GM23338 (cell line): ENCODE measurements around the gene SPTBN2. TPM values are rescaled to one million over a fixed set of nuclear protein-coding genes. Genes with fewer than 3 reads are reported as not detected.

ENCODE experiments used
- ATAC-seq: fragments of 200-7000 bp; cut with Tn5 transposase; 3 replicates; pipeline ENCODE4 v1.9.1; 2020
- DNase-seq: peaks from one replicate; pipeline ENCODE4 v3.0.0-alpha.2; 2015; ENCODE audit warnings: low spot score
- H2AFZ ChIP-seq: fragments of 200-600 bp; sonication (generic); 2 replicates; pipeline ENCODE4 v1.8.0; 2016; ENCODE audit warnings: antibody characterized with exemption, mild to moderate bottlenecking, moderate library complexity
- H3F3A ChIP-seq: fragments of 200-600 bp; sonication (generic); replicated peaks from 2 replicates; pipeline ENCODE4 v1.8.0; 2017; ENCODE audit warnings: antibody characterized with exemption, mixed run types, low read depth
- H3K27ac ChIP-seq: fragments of 200-600 bp; sonication (generic); 2 replicates; pipeline ENCODE4 v1.6.1; 2016; ENCODE audit warnings: low read depth
- H3K27me3 ChIP-seq: fragments of 200-600 bp; sonication (generic); 2 replicates; pipeline ENCODE4 v1.8.0; 2016; ENCODE audit warnings: mild to moderate bottlenecking, mixed run types, moderate library complexity; ENCODE audit not compliant: insufficient read depth
- H3K36me3 ChIP-seq: fragments of 200-600 bp; sonication (generic); 2 replicates; pipeline ENCODE4 v1.8.0; 2016; ENCODE audit warnings: mild to moderate bottlenecking; ENCODE audit not compliant: insufficient read depth
- H3K4me1 ChIP-seq: fragments of 200-600 bp; sonication (generic); 2 replicates; pipeline ENCODE4 v1.8.0; 2016; ENCODE audit warnings: mild to moderate bottlenecking, moderate library complexity; ENCODE audit not compliant: insufficient read depth
- H3K4me2 ChIP-seq: fragments of 200-600 bp; sonication (generic); 2 replicates; pipeline ENCODE4 v1.7.1; 2017; ENCODE audit warnings: mixed run types
- H3K4me3 ChIP-seq: fragments of 200-600 bp; sonication (generic); 2 replicates; pipeline ENCODE4 v1.6.1; 2016; ENCODE audit warnings: mixed run types
- H3K79me2 ChIP-seq: fragments of 200-600 bp; sonication (generic); replicated peaks from 2 replicates; pipeline ENCODE4 v1.8.0; 2017; ENCODE audit warnings: mild to moderate bottlenecking; ENCODE audit not compliant: insufficient read depth
- H3K9me2 ChIP-seq: fragments of 200-600 bp; sonication (generic); 2 replicates; pipeline ENCODE4 v1.8.0; 2017; ENCODE audit not compliant: insufficient read depth
- H4K20me1 ChIP-seq: fragments of 200-600 bp; sonication (generic); replicated peaks from 2 replicates; pipeline ENCODE4 v1.8.0; 2017; ENCODE audit warnings: mild to moderate bottlenecking; ENCODE audit not compliant: insufficient read depth
- H3K27ac Mint-ChIP-seq: 2 replicates; pipeline ENCODE4 v1.8.0; 2020; ENCODE audit warnings: inconsistent platforms, mild to moderate bottlenecking, moderate library complexity, mixed read lengths
- H3K27me3 Mint-ChIP-seq: 3 replicates; pipeline ENCODE4 v1.8.0; 2022; ENCODE audit warnings: low read depth, mild to moderate bottlenecking, moderate library complexity, mixed read lengths, inconsistent platforms; ENCODE audit not compliant: insufficient read depth, poor library complexity
- H3K36me3 Mint-ChIP-seq: 3 replicates; pipeline ENCODE4 v1.8.0; 2021; ENCODE audit warnings: low read depth, mild to moderate bottlenecking, inconsistent platforms, moderate library complexity, mixed read lengths
- H3K4me1 Mint-ChIP-seq: 3 replicates; pipeline ENCODE4 v1.8.0; 2020; ENCODE audit warnings: mild to moderate bottlenecking, inconsistent platforms, mixed read lengths
- H3K4me3 Mint-ChIP-seq: 3 replicates; pipeline ENCODE4 v1.8.0; 2021; ENCODE audit warnings: moderate library complexity, mild to moderate bottlenecking, inconsistent platforms, mixed read lengths
- H3K9me3 Mint-ChIP-seq: 3 replicates; pipeline ENCODE4 v1.8.0; 2020; ENCODE audit warnings: moderate library complexity, mild to moderate bottlenecking, inconsistent platforms, mixed read lengths
- CREB1 ChIP-seq: fragments of 250-450 bp; sonication (Bioruptor Pico); IDR thresholded peaks from 2 replicates; pipeline ENCODE4 v1.5.0; 2020; ENCODE audit warnings: low read depth, mild to moderate bottlenecking, moderate library complexity
- CTCF ChIP-seq, 2 experiments: fragments of 200-600 bp in 1 of 2; sonication (generic) in 1 of 2; conservative IDR thresholded peaks; 2 replicates each; pipeline versions ENCODE4 v1.5.1 to v1.6.1; 2016 to 2017; ENCODE audit warnings: antibody characterized with exemption in 2 of 2, low read depth in 2 of 2, mild to moderate bottlenecking in 2 of 2, moderate library complexity in 1 of 2
- POLR2AphosphoS5 ChIP-seq: IDR thresholded peaks from 2 replicates; pipeline ENCODE4 v1.6.1; 2016; ENCODE audit warnings: antibody characterized with exemption, low read depth
- REST ChIP-seq: IDR thresholded peaks from one replicate; pipeline ENCODE4 v1.6.1; 2018; ENCODE audit warnings: antibody characterized with exemption; ENCODE audit not compliant: unreplicated experiment
- polyA plus RNA-seq: library from polyadenylated mRNA; unstranded; fragments of >200 nt; fragmentation: Nextera tagmentation; extraction: Ambion mirVana; gene quantifications from 2 replicates; pipeline ENCODE4 v1.2.1, GENCODE V29; 2016
- total RNA-seq: library from RNA; depleted of rRNA; stranded (reverse); fragments of >200 nt; shearing (Covaris generic); gene quantifications from 2 replicates; pipeline ENCODE4 v1.2.3, GENCODE V29; 2014

Gene SPTBN2
- total and polyA plus RNA-seq, 2 experiments from 2014 or later, result 7.7 to 49.1 TPM

DNA sequence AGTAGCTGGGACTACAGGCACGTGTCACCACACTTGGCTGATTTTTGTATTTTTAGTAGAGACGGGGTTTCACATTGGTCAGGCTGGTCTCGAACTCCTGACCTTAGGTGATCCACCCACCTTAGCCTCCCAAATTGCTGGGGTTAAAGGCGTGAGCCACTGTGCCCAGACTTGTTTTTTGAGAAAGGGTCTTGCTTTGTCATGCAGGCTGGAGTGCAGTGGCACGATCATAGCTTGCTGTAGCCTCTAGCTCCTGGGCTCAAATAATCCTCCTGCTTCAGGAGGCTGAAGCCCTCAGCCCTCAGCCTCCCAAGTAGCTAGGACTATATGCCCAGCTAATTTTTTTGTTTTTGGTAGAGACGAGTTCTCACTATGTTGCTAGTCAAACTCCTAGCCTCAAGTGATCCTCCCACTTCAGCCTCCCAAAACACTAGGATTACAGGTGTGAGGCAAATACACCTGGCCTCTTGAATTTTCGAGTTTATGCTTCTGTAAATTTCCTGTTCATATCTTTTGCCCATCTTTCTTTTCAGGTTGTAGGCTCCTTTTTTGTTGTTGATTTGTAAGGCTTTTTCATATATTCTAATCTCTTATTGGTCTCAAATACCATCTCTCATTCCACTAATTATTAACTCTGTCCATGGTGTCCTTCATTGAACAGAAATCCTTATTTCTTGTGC, 47.9 kb downstream of the SPTBN2 start (continued):
- no peak for TF ChIP-seq REST

- Histone ChIP-seq H3K27ac (peak within 1 kb of the TSS; percentile 98), H3K4me1 (peaks cover 24% of the 10 kb centered on the region), H3K27me3 (no peaks in the 10 kb centered on the region), H3K4me3 (peak within 1 kb of the TSS; percentile 65), H3K79me2 (peaks cover 44% of the 10 kb centered on the region), H3K4me2 (peak within 1 kb of the TSS; percentile 81), H3F3A (peaks cover 8% of the 10 kb centered on the region; the same call in 1 of the 2 replicates), H2AFZ (peak within 1 kb of the TSS; percentile 78), H3K9me2 (no peaks in the 10 kb centered on the region), H4K20me1 (peaks cover 15% of the 10 kb centered on the region), H3K36me3 (no peaks in the 10 kb centered on the region)
- no peaks in the 10 kb centered on the region; the same call in 2 of the 3 replicates for H3K9me3 Mint-ChIP-seq
- H3K27ac Mint-ChIP-seq, result peak within 1 kb of the TSS; percentile 99
- ATAC-seq (peak; percentile 92), DNase-seq (peak; percentile 98)
- H3K4me1 Mint-ChIP-seq, result peaks cover 24% of the 10 kb centered on the region
- peak within 1 kb of the TSS; percentile 95 for H3K4me3 Mint-ChIP-seq
- peaks cover 13% of the 10 kb centered on the region for H3K27me3 Mint-ChIP-seq
- TF ChIP-seq POLR2AphosphoS5 (peak; percentile 81), CTCF (conservative IDR thresholded peaks at IDR 0.05; ENCODE audit: low read depth in 2 of 2) (no peak), CREB1 (CRISPR knock-in tag) (peak; percentile 78)
- H3K36me3 Mint-ChIP-seq, result peaks cover 22% of the 10 kb centered on the region
Observed at GRCh38 chr11:66677599-66678375, 51.2 kb downstream of the SPTBN2 start, which contains the start of gene RBM4B. RBM4B (minus strand) TSS chr11:66677887; CDS start chr11:66677079, 808 bp downstream.
